RWPE1 (cell line): ENCODE measurements around the gene TBCK.
"Not testable (repeated sequence)": the region's sequence is repeated elsewhere in the genome, so short reads cannot be mapped to it uniquely, and the experiment has no call there.

Experiments
- CTCF ChIA-PET: fragments of 350-600 bp; sonication (Branson Sonifier 250); formaldehyde crosslinking; extraction: SDS; loops from one replicate; lab custom pipeline; 2021; lab: Yijun Ruan, JAX
- POLR2A ChIA-PET: fragments of 400-600 bp; formaldehyde crosslinking; extraction: SDS; loops from one replicate; lab custom pipeline; 2020; ENCODE audit warnings: antibody characterized with exemption; ENCODE audit not compliant: low non-redundant PET; lab: Yijun Ruan, JAX
- DNase-seq: peaks from one replicate; pipeline ENCODE4 v3.0.0; 2012; ENCODE audit warnings: low spot score
- H3K27ac ChIP-seq: fragments of 450-650 bp; 2 replicates; pipeline ENCODE4 v1.5.1; 2017
- TF ChIP-seq, protein P1 (sequence below): fragments of 450-650 bp; conservative IDR thresholded peaks from 2 replicates; pipeline ENCODE4 v1.5.1; 2017; ENCODE audit warnings: low read depth, mild to moderate bottlenecking

TBCK gene

DNA sequence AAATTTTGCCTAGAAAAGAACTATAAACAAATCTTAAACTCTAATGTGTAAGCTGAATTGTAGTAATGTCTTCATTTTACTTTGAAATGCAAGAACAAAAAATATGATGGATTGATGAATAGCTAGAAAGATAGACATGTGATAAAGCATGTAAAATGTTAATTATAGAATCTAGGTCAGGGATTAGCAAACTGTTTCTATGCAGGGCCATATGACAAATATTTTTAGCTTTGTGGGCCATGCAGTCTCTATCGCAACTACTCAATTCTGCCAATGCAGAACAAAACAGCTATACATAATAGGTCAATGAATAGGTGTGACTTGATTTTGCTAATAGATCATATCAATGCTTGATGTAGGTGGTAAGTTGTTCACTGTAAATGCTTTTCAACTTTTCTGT lies 75.3 kb downstream of the TBCK start:
- H3K27ac ChIP-seq: no peak overlapping the region
- TF ChIP-seq, protein P1, sequence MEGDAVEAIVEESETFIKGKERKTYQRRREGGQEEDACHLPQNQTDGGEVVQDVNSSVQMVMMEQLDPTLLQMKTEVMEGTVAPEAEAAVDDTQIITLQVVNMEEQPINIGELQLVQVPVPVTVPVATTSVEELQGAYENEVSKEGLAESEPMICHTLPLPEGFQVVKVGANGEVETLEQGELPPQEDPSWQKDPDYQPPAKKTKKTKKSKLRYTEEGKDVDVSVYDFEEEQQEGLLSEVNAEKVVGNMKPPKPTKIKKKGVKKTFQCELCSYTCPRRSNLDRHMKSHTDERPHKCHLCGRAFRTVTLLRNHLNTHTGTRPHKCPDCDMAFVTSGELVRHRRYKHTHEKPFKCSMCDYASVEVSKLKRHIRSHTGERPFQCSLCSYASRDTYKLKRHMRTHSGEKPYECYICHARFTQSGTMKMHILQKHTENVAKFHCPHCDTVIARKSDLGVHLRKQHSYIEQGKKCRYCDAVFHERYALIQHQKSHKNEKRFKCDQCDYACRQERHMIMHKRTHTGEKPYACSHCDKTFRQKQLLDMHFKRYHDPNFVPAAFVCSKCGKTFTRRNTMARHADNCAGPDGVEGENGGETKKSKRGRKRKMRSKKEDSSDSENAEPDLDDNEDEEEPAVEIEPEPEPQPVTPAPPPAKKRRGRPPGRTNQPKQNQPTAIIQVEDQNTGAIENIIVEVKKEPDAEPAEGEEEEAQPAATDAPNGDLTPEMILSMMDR: no peak
- POLR2A ChIA-PET: no interaction called here
- CTCF ChIA-PET: no interaction called here
- no peak for DNase-seq

GRCh38 chr4:106238820-106239420 lies 77.1 kb downstream of the TBCK start:
- CTCF ChIA-PET: interaction anchor here (0.5 to 0.8 kb wide), 2 partner anchors 12 to 105 kb away, joined by 3 read pairs; no protein-coding TSS in a partner anchor
- TF ChIP-seq, protein P1: peak; percentile 37
- H3K27ac ChIP-seq: no peak overlapping the region
- POLR2A ChIA-PET: no interaction called here
- DNase-seq: peak; percentile 36

GRCh38 chr4:106231931-106232330 lies 84.1 kb downstream of the TBCK start:
- CTCF ChIA-PET: interaction anchor here (0.6 kb wide), 1 partner anchor 760 kb away, joined by 3 read pairs; no protein-coding TSS in a partner anchor
- TF ChIP-seq, protein P1: no peak

DNA sequence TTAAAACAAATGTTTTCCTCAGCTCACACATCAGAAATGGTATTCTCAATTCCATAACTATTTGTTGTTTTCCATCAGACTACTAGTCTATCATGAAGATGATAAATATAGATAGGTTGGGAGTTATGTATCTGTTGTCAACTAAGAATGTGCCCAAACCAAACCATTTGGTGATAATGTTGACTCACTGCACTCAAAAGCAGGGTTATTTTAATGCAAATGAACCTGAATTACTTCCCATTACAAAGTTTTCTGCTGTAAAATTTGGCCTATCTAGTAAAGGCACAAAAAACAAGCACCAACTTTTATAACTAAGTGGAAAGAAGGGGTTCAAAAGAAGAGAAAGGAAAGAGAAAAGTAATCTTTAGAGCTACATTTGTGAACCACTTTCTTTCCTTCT lies 93.5 kb downstream of the TBCK start:
- ChIA-PET CTCF (interaction anchor here (0.6 kb wide), 1 partner anchor 194 kb away, joined by 3 read pairs; no protein-coding TSS in a partner anchor), POLR2A (no interaction called here)
- TF ChIP-seq, protein P1: no peak
- no peak overlapping the region for H3K27ac ChIP-seq
- no peak for DNase-seq

More at GRCh38 chr4:106231931-106232330, 84.1 kb downstream of the TBCK start:
- POLR2A ChIA-PET: no interaction called here
- no peak overlapping the region for H3K27ac ChIP-seq
- DNase-seq: no peak

- POLR2A ChIA-PET, H3K27ac ChIP-seq, DNase-seq, CTCF ChIA-PET: not testable (repeated sequence)
Observed at GRCh38 chr4:106213291-106213690, 102.7 kb downstream of the TBCK start.

- no peak for DNase-seq
- CTCF ChIA-PET: no interaction called here
- no peak overlapping the region for H3K27ac ChIP-seq
- POLR2A ChIA-PET: no interaction called here
- TF ChIP-seq, protein P1: no peak
Observed at GRCh38 chr4:106210021-106210420, 106.0 kb downstream of the TBCK start.
